ENCODE measurements around the gene COL21A1.

Gene COL21A1

DNA sequence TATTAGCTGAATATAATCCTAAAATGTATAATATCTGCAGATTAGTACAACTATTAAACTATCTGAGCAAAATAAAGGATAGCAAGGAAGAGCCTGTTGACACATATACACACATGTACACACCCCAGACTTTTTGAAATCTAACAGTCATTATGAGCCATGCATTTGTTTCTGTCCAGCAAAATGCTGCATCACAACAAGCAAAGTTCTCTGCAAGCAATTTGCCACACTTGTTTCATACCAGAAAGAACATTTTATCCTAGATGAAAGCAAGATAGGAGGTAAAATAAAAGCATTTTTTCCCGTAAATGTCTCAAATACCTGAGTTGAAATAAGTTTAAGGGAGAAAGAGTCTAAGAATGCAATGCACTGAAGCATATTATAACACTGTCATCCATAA, 145.2 kb downstream of the COL21A1 start:
- no peak for DNase-seq

DNA sequence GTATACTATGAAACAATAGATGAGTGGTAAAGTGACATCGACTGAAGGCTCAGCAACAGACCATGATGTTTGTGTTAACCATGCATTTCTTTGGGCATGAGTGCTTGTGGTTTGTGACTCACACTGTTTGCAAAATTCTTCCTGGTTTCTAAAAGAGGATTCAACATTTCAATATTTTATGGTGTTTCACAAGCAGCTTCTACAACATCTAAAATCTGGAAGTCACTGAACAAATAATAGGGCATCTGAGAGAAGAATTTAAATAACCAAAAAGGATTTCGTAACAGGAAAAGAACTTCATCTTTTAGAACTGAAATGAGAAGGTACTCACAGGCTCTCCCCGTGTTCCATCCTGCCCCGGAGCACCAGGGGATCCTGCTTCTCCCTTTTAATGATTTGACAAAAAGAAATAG, 146.2 kb downstream of the COL21A1 start:
- no peak for DNase-seq

DNA sequence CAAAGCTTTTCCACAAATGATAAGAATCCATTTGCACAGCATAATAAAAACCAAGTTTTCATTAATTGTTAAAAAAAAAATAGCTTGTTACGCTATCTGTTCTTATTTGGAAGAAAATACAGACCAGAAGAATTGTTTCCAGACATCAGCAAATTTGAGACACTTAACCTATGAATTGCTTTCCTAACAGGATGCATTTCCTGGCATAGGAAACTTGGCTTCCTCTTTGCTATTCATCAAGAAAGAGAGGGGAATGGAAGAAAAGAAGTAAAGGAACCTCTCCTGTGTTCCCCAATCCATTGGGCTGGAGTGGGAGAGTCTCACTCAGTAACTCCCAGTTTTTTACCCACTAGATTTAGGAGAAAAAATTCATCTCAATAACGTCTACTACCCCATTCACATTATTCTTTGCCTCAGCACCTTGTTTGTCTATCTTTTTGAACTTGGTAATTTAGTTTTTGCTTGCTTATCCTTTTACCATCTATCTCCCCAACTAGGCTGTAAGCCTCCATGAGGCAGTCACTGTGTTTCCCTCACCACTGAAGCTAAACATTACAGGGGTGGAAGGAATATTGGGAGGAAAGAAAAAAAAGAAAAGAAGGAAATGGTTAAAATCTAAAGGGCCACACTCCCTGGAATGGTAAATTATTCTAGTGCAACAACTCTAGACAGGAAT, 150.3 kb downstream of the COL21A1 start:
- DNase-seq, result no peak

DNA sequence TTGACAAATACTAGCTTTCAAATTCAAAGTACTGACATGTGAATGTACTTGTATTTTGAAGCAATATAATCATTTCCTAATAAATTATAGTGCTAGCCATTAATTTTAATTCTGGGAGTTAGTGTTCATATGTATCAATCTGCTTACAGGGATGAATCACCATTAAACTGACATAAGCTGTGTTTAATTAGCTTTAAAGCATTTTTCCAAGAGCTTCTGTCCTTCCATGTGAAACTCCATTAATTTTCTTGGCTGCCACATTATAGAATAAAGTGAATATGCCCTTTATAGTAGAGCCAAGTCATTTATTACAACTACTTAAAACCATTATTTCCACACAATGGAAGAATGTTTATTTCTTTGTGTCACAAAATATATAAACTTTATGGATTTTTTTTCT, 150.8 kb downstream of the COL21A1 start:
- no peak for DNase-seq

DNA sequence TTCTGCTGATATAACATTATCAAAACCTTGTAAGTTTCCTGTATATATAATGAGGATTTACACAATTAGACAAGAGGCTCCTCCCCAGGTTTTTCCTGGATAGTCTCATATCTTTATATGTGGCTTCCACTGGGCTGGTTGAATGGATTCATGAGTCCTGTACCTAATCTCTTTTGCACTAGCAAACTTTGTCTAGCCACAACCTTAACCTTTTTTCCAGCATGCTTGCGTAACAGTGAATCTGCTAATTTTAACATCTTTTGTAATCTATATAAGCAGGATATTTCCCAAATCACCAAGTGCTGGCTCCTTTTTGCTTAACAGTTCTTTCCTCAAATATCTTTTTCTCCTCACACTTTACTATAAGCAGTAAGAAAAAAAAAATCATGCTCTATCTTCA, 153.6 kb downstream of the COL21A1 start:
- no peak for DNase-seq

DNA sequence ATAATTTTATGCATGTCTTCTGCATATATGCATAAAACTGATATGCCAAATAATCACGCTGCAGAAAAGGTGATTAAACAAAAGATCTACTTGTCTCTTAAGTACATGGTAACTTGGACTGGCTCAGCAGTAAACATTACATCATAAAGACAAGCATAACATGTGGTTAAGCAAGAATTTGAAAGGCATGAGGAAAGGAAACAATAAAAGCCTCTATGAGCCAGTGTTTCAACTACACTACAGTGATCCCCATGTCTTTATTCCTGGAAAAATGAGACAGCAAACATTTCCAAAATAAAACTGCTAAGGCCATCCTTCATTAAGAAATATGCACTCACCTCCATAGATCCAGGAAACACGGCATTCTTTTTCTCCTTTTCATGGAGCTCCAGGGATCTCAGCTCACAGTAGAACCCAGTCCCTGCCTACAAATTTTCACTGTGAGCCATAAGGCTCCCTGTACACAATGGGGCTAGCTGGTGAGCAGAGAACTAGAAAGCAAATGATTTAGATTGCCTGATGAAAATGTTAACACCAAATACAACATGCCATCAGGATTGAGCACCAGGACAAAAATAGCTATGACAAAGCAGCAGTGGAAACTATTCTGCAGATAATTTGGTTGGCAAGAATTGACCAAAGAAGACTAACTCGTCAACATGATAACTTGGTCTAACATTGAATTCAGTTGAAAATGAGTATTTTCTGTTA, 156.1 kb downstream of the COL21A1 start:
- no peak for DNase-seq

DNA sequence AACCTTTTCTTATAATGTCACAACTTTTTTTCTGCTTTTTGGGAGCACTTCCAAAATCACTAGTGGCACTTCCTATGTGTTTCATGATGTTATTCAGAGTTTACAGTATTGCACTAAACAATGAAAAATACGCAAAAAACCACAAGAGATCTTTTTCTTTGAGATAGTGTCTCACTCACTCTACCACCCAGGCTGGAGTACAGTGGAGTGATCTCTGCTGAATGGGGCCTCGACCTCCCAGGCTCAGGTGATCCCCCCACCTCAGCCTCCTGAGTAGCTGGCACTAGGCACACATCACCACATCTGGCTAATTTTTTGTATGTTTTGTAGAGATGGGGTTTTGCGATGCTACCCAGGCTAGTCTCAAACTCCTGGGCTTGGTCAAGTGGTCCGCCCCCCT, 158.7 kb downstream of the COL21A1 start:
- DNase-seq, result no peak

DNA sequence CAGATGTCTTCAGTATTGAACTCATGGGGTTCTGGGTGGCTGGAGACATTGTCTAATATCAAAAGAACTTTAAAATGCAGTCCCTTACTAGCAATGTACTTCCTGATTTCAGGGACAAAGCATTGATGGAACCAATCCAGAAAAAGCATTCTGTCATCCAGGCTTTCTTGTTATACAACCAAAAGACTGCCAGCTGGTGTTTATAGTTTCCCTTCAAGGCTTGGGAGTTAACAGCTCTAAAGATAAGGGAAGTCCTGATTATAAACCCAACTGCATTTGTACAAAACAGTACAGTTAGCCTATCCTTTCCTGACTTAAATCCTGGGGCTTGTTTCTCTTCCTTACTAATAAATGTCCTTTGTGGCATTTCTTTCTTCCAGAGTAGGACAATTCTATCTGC, 160.0 kb downstream of the COL21A1 start:
- no peak for DNase-seq

DNA sequence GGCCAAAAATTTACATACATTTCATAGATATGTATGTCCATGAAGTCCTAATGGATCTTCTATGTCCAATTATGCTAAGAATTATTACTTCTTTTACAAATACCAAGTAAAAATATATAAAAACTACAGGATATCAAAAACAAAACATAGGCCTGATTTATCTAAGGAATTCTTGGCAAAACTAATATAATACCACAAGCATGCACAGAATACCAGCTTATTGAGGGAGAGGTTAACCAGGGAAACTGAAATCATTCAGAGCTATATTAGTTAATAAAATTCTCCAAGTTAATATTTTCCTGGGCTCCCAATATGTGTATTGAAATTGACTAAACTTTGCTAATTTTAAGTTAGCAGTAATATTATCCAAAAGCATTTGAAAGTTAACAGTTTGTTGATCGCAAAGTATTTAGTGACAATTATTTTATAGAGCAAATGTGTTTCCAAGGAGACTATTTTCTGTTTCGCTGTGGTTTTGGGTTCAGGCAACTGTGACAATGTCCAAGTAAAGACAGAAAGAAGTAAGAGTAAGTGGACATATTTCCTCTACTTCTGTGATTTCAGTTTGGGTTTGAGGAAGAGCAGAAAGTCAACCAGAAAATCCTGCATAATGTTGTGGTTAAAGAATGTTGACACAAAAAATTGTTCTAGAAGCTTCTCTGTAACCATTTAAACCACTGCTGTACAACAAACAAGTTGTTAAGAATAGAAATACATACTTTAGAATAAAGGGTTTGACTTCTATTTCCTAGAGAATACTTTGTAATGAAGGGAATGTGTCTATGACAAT, 167.4 kb downstream of the COL21A1 start:
- DNase-seq, result no peak

DNA sequence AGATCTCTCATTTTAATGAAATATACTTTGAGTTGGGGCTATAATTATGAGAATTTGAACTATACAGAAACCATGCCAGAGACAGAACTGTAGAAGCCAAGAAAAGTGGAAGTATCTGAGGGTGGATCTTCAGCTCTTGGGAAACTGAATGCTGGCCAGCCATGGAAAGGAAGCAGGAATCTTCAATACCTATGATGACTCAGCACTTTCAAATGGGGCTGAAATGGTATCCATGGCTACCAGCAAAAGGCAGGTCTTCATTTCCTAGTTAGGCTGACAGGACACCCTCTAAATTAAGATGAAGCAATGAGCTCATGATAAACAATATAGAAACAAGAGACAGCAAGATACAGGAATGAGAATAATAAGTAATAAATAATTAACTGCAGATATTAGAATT, 171.3 kb downstream of the COL21A1 start:
- no peak for DNase-seq

DNA sequence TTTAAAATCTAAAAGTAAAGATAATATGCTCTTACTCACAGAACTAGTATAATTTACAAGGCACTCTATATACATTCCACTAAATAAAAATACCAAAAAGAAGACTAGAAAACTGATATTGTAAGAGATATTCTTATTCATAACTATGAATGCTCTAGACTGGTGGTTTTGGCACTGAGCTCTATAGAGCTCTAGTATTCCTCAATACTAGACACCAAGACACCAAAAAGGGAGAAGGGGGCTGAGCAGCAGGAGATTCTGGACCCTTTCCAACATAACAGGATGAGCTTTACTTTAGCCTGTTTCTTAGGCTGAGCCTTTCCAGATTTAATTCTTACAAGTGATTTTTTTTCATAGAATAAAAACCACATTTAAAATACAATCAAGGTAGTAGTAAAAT, 173.6 kb downstream of the COL21A1 start:
- DNase-seq, result no peak

DNA sequence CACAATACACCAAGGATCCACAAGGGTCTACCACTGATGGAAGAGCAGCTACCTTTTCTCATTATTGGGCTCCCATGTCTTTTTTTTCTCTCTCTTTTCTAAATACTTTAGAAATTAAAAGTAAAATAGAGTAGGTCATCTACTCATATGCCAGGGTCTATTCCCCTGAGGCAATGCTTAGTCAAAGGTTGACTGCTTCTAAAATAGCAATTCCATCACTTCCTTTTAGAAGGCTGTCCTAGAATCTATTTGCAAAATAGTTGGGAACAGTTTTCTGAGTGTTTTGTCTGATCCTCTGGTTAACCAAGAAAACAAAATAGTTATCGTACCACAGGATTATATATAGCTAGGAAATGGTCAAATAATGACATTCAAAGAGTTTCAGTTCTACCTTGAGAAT, 174.1 kb downstream of the COL21A1 start:
- DNase-seq, result no peak

DNA sequence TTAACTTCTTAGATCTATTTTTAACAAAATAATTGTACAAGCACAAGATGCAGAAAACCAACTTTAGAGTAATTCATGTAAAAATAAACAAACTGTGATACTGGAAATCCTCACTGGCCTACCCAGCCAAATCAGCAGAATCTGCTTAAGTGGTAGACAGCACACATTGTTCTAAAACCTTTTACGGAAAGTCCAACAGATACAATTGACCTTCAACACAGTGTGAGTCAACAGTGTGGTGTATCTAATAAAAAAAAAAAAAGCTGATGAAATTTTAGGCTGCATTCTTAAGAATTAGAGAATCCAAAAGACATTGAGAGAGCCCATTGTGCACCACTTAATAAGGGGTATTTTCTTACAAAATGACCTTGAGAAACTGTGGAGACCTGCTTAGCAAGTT, 174.5 kb downstream of the COL21A1 start:
- no peak for DNase-seq

DNA sequence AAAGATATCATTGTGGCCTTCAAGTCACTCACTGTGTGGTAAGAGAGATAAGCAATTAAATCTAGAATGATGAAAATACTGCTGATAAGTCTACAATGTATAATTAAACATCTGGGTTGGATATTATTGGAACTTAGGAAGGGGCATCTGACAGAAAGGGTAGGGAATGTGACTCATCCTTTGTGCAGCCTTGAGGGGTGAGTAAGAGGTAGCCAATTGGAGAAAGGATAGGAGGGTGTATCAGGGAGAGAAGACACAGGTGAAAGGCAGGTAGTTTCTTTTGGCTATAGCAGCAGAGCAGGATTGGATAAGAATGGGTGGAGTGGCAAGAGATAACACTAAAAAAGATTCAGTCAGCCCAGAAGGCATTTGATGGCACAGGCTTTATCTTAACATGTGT, 182.0 kb downstream of the COL21A1 start:
- no peak for DNase-seq

DNA sequence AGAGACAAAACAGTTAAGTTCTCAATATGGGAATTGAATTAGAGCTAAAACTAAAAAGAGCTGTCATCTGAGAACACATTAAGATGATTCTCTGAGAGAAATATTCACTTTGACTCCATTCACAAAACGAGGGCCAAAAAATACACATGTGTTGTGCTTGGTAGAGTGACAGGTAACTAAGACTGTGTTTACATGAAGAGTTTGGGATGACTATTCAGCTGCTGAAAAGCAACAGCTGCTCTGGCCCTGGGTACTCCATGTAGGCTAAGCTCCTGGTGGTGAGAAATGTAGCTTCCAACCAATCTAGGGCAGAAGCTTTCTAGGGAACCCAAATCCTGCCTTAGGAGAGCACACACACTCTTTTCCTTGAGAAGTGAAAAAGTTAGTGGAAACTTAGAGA, 184.5 kb downstream of the COL21A1 start:
- no peak for DNase-seq

DNA sequence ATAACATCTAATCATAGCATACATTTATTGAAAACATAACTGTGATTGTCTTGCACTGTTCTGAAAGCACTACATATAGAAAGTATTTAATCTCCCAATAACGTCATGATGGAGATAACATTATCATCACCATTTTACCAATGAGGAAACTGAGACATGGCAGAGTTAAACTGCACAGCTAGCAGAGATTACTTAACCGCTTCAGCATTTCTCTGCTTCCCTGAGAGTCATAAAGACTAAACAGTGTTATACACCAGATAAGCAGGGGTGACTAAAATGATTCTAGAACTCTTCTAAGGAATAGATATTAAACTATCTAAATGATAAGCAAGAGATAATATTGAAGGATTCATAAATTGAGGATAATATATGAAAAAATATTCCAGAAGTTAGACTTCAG, 188.7 kb downstream of the COL21A1 start:
- DNase-seq, result no peak

DNA sequence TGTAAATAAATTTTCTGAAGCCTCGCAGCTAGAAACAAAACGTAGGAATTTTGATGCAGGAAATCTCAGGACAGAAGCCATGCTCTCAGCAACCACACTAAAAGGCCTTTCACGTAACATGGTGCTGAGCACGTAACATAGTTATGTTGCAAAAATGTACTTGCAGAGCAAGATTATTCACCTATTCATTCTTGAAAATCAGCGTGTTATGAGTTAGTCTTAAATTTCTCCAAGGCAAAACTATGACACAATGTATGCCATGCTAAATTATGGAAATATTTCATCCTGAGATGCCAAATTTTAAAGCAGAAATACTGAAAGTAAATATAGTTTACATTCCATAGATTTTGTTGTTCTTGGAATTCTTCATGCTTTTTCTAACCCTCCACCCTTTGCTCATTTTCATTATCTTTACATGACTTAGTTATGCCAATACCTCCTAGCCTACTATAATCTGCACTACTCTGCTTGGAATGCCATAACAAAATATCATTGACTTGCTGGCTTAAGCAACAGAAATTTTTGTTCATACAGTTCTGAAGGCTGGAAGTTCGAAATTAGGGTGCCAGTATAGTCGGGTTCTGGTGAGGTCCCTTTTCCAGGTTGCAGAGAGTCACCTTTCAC, 192.2 kb downstream of the COL21A1 start:
- no peak for DNase-seq

DNA sequence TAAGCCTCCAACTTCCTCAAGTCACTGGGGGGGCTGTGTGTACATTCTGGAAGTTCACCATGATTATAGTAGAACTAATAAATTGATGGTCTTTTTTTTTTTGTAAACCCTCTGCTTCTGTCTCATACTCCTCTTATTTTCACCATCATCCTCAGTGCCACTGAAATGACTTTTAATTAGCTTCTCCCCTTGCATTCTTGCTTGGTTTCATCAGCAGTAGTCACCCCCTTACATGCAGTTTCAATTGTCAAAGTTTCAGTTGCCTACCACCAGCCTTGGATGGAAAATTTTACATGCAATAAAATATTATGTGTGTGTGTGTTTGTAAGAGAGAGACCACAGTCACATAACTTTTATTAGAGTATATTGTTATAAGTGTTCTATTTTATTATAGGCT, 196.2 kb downstream of the COL21A1 start:
- no peak for DNase-seq

DNA sequence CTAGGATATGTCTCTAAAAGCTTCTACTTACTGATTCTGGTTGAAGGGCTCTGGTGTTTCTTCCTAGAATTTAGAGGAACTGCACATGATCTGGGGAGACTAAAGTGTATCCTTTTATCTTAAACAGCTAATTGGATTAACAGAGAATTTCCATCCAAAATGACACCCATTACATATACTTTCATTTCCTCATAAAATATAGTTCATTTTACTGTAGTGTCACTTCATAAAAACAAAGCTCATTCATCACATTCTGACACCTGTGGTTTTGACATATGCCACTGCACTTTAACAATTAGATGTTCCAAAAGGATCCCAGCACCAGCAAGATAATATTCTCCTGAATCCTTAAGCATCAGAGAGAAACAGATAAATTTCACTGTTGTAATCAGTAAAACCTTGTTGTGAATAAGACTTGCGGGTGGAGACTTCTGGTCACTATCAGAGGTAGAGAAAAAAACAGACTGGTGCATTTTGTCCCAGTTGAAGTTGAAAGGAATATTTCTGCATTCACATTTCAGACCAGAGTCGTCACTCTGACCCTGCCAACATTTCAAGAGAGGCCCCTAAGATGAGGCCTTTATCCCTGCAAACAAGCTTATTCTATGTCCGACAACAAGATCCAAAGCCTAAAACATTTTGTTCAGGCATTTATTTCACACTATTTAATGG, 196.7 kb downstream of the COL21A1 start:
- DNase-seq, result no peak

DNA sequence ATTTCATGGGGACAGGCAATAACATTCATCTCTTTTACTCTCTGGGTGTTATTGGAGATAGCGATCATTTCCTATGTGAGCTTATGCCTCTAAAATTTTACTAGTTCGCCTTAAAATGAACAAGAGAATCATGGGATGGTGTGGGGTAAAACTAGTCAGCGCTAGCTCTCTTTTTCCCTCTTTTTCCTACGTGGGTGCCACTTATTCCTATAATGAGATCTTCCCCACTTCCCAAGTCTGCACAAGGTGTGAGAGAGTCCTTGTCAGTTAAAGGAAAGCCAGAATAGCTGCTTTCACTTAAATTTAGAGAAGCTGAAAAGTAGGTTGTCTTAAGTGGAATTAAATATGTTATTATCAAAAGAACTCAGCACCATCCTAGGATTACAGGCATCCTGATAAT, 198.8 kb downstream of the COL21A1 start:
- DNase-seq, result no peak

DNA sequence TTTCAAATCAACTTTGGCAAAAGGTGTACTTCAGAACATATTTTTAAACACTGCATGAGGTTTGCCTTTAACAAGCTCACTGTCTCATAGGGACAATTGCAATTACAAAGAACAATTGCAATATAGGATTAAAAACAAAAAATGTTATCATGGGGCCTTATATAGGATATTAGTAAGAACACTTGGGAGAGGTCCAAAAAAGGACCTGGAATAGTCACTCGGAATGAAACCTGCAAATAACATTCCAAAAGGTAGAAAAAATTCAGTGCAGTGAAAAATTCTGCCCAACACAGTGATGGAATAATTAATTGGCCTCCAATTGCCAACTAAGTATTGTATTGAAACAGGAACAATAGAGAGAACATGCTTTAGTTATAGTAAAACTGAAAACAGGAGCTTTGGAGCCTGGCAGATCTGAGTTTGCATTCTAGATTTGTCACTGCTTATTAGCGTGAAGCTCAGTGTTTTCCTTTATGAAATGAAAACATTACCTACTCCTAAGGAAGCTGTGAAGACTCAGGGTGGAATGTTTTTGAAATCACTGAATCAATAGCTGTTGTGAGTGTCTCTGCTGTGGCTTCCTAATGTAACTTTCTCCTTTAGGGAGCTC, 199.3 kb downstream of the COL21A1 start:
- DNase-seq, result no peak

DNA sequence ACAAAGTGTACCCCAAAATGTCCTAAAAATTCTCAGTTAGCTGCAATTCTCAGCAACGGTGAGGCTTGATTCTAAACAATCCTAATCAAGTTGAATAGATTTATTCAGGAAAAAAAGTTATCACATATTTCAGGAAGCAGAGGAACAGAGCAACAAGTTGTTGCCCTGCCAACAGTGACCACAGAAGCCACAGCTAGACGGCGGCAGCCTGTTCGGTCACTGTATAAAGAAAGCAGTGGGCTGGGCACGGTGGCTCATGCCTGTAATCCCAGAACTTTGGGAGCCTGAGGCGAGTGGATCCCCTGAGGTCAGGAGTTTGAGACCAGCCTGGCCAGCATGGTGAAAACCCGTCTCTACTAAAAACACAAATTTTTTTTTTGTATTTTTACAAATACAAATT, 200.8 kb downstream of the COL21A1 start:
- DNase-seq, result no peak

DNA sequence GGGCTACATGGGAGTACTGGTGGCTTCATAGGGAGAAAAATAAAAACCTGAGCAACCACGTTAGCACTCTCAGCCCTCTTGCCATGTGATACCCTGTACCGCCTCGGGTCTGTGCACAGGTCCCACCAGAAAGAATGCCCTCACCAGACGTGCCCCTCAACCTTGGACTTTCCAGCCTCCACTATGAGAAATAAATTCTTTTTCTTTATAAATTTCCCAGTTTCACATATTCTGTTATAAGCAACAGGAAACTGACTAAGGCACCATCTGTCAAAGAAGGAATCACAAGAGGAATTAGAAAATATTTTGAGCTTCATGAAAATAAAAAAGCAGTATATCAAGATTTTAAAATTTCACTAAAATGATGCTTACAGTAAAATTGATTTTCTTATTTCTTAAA, 203.6 kb downstream of the COL21A1 start:
- no peak for DNase-seq
